ENCODE data around the gene DLD. TPM values are rescaled to one million over a fixed set of nuclear protein-coding genes. Genes with fewer than 3 reads are reported as not detected.
"Not testable (repeated sequence)": the region's sequence is repeated elsewhere in the genome, so short reads cannot be mapped to it uniquely, and the experiment has no call there.

DLD gene
- total and polyA plus RNA-seq, 2 of the 8 experiments (the other 6 are each of a cell fraction or from before 2014, with no cell fraction given) = 63.7 to 88.5 TPM

DNA sequence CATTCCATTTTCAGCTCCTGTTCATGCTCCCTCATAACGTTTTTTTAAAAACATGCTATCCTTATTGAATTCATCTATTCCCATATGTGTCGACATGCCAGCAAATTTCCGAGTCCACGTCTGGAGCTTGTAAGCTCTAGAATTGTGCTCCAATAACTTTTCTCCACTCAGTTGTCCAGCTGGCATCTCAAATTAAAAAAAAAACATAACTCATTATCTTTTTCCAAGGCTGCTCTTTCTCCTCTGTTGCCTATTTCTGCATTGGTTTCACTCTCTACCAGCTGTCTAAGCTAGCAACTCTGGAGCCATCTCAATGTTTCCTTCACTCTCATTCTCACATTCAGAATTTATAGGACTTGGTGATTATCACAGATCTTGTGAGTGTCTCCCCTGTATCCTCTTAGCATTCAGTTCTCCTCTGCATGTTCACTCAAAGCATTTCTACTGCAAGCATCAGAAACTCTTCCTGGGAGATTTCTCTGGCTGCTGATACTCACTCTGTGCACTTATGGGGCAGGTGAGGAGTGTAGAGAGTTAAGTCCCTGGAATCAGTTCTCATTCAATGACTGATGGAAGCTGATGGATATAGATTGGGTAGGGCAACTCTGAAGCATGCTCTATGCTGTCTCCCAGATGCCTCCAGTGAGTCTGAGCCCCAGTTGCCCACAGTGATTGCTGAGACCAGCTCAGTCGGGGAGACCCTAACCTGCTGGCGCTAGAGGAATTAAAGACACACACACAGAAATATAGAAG, 6.7 kb upstream of the DLD start (continued):
- TF ChIP-seq, protein P1, sequence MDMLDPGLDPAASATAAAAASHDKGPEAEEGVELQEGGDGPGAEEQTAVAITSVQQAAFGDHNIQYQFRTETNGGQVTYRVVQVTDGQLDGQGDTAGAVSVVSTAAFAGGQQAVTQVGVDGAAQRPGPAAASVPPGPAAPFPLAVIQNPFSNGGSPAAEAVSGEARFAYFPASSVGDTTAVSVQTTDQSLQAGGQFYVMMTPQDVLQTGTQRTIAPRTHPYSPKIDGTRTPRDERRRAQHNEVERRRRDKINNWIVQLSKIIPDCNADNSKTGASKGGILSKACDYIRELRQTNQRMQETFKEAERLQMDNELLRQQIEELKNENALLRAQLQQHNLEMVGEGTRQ (IDR thresholded peaks at IDR 0.05; ENCODE audit: low read length) = no peak
- TF ChIP-seq SP1 (IDR thresholded peaks at IDR 0.05; ENCODE audit: low read depth, low read length) (no peak), CREB1 (IDR thresholded peaks at IDR 0.05) (no peak), ASH2L (IDR thresholded peaks at IDR 0.05; ENCODE audit: low read length) (no peak), GTF2F1 (IDR thresholded peaks at IDR 0.05; ENCODE audit: borderline replicate concordance, low read depth, low read length) (no peak), RXRA (IDR thresholded peaks at IDR 0.05; ENCODE audit: insufficient read depth, low read depth, low read length) (no peak)

DNA sequence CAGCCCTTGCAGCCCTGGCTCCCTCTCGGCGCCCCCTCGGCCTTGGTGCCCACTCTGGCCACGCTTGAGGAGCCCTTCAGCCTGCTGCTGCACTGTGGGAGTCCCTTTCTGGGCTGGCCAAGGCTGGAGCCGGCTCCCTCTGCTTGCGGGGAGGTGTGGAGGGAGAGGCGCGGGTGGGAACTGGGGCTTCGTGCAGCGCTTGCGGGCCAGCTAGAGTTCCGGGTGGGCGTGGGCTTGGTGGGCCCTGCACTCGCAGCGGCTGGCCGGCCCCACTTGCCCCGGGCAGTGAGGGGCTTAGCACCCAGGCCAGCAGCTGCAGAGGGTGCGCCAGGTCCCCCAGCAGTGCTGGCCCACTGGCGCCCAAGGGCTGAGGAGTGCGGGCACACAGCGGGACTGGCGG, 3.2 kb upstream of the DLD start:
- H3K18ac ChIP-seq (ENCODE audit: extremely low read depth, low read length); H3K36me3 ChIP-seq (ENCODE audit: control insufficient read depth in 2 of 4, insufficient read depth in 4 of 4, low read length in 3 of 4); H3K4me3 ChIP-seq (ENCODE audit: extremely low read depth in 1 of 4, insufficient read depth in 2 of 4, low read depth in 3 of 4, low read length in 4 of 4); H4K20me1 ChIP-seq (replicated peaks in 1 of 2; ENCODE audit: control insufficient read depth in 1 of 2, insufficient read depth in 2 of 2, low read length in 2 of 2); POLR2A ChIA-PET (ENCODE audit: partially characterized antibody); H3K4me2 ChIP-seq (ENCODE audit: insufficient read depth in 1 of 2, low read depth in 2 of 2, low read length in 2 of 2); H4K8ac ChIP-seq (ENCODE audit: extremely low read depth, insufficient read depth, low read length); H3K23me2 ChIP-seq (ENCODE audit: low read depth, low read length); H4K5ac ChIP-seq (ENCODE audit: insufficient read length, low read depth, low read length); H2BK15ac ChIP-seq (ENCODE audit: low read length); H2BK120ac ChIP-seq (replicated peaks; ENCODE audit: low read depth, low read length); H3K4ac ChIP-seq (replicated peaks; ENCODE audit: insufficient read length, low read depth, low read length); H3K23ac ChIP-seq (ENCODE audit: insufficient read length); H3K27ac ChIP-seq (ENCODE audit: low read depth, low read length); DNase-seq (ENCODE audit: low read depth in 1 of 2, low spot score in 2 of 2); H3K79me1 ChIP-seq (ENCODE audit: low read depth, low read length); H3K27me3 ChIP-seq (replicated peaks in 1 of 4; ENCODE audit: control insufficient read depth in 3 of 4, extremely low read depth in 1 of 4, insufficient read depth in 3 of 4, low read length in 3 of 4); H3K14ac ChIP-seq (ENCODE audit: insufficient read length); H3K9me3 ChIP-seq (ENCODE audit: insufficient read depth in 2 of 2, low read depth in 1 of 2, low read length in 1 of 2); H2AFZ ChIP-seq (ENCODE audit: low read length); H2AK5ac ChIP-seq (ENCODE audit: low read depth, low read length); H2BK5ac ChIP-seq (ENCODE audit: low read depth, low read length); H4K91ac ChIP-seq (replicated peaks; ENCODE audit: insufficient read length, low read length); H2BK12ac ChIP-seq (ENCODE audit: low read depth, low read length); FAIRE-seq; H2BK20ac ChIP-seq (ENCODE audit: low read length); H3K4me1 ChIP-seq (replicated peaks in 1 of 4; ENCODE audit: control insufficient read depth in 3 of 4, insufficient read depth in 4 of 4, low read length in 3 of 4); H3K56ac ChIP-seq (replicated peaks; ENCODE audit: insufficient read length, low read depth, low read length); H3K9ac ChIP-seq (replicated peaks in 1 of 4; ENCODE audit: extremely low read depth in 1 of 4, low read depth in 3 of 4, low read length in 3 of 4): not testable (repeated sequence)
- WGBS, 2 experiments (ENCODE audit: extremely low coverage in 1 of 2, insufficient coverage in 1 of 2, insufficient read length in 1 of 2, insufficient replicate concordance in 2 of 2, low coverage in 1 of 2, low lambda C conversion rate in 2 of 2, missing lambda C conversion rate in 1 of 2) = 92% methylated on average over 14 of the region's 22 CpGs; no CpG with 5 or more reads in 1 of the 2 experiments
- peaks cover 2 to 13% of the 10 kb centered on the region in 2 experiments; a peak in 3 of 4 replicates for H3K79me2 ChIP-seq (ENCODE audit: control insufficient read depth in 1 of 2, insufficient read depth in 2 of 2, low read length in 2 of 2)
- CTCF ChIA-PET (ENCODE audit: partially characterized antibody) = interaction anchor here (1.2 to 3.8 kb wide), 2 partner anchors 8 to 145 kb away, joined by 3 to 31 read pairs; no protein-coding TSS in a partner anchor

Measured in H1 (cell line).